Hepatocyte (in vitro differentiated cells): ENCODE results near the gene FAT4. TPM values are rescaled to one million over a fixed set of nuclear protein-coding genes. Genes with fewer than 3 reads are reported as not detected.

Source experiments
- DNase-seq: peaks from one replicate; pipeline ENCODE4 v3.0.0-alpha.2; 2016; ENCODE audit warnings: low spot score
- H2AFZ ChIP-seq: fragments of 200-600 bp; sonication (generic); 2 replicates; pipeline ENCODE4 v1.6.0; 2016; ENCODE audit warnings: antibody characterized with exemption, mild to moderate bottlenecking
- H3K27ac ChIP-seq: fragments of 200-600 bp; sonication (generic); 2 replicates; pipeline ENCODE4 v1.5.1; 2016; ENCODE audit warnings: mild to moderate bottlenecking
- H3K27me3 ChIP-seq: fragments of 200-600 bp; sonication (generic); 2 replicates; pipeline ENCODE4 v1.6.1; 2016
- H3K36me3 ChIP-seq: fragments of 200-600 bp; sonication (generic); replicated peaks from 2 replicates; pipeline ENCODE4 v1.5.1; 2016; ENCODE audit warnings: low read depth; ENCODE audit not compliant: insufficient read depth
- H3K4me1 ChIP-seq: fragments of 200-600 bp; sonication (generic); 2 replicates; pipeline ENCODE4 v1.5.1; 2016; ENCODE audit warnings: mild to moderate bottlenecking, moderate library complexity; ENCODE audit not compliant: insufficient read depth
- H3K4me2 ChIP-seq: fragments of 200-600 bp; sonication (generic); 2 replicates; pipeline ENCODE4 v1.6.0; 2016
- H3K4me3 ChIP-seq: fragments of 200-600 bp; sonication (generic); 2 replicates; pipeline ENCODE4 v1.5.1; 2016; ENCODE audit warnings: mild to moderate bottlenecking
- H3K79me2 ChIP-seq: fragments of 200-600 bp; sonication (generic); 2 replicates; pipeline ENCODE4 v1.6.0; 2017; ENCODE audit warnings: mild to moderate bottlenecking
- H3K9me2 ChIP-seq: fragments of 200-600 bp; sonication (generic); replicated peaks from 2 replicates; pipeline ENCODE4 v1.6.0; 2017; ENCODE audit warnings: mild to moderate bottlenecking; ENCODE audit not compliant: insufficient read depth
- H3K9me3 ChIP-seq: fragments of 200-600 bp; sonication (generic); 2 replicates; pipeline ENCODE4 v1.5.1; 2016; ENCODE audit warnings: low read depth, mild to moderate bottlenecking
- H4K20me1 ChIP-seq: fragments of 200-600 bp; sonication (generic); 2 replicates; pipeline ENCODE4 v1.6.0; 2016; ENCODE audit warnings: mild to moderate bottlenecking; ENCODE audit not compliant: insufficient read depth, poor library complexity, severe bottlenecking
- EZH2 ChIP-seq: fragments of 200-600 bp; sonication (generic); IDR thresholded peaks from 2 replicates; pipeline ENCODE4 v1.6.1; 2016; ENCODE audit warnings: antibody characterized with exemption, mild to moderate bottlenecking, borderline replicate concordance
- EZH2phosphoT487 ChIP-seq: fragments of 200-600 bp; sonication (generic); IDR thresholded peaks from one replicate; pipeline ENCODE4 v1.6.1; 2018; ENCODE audit warnings: antibody characterized with exemption, mild to moderate bottlenecking, low read depth, moderate library complexity; ENCODE audit not compliant: unreplicated experiment, severe bottlenecking
- WGBS: methylation state at CpG from one replicate; pipeline ENCODE4 v1.1.6; 2016; ENCODE audit warnings: low lambda C conversion rate; ENCODE audit errors: missing lambda C conversion rate; 5-methylcytosine and 5-hydroxymethylcytosine counted together
- polyA plus RNA-seq: library from polyadenylated mRNA; unstranded; fragments of >200 nt; fragmentation: Nextera tagmentation; extraction: Ambion mirVana; gene quantifications from 2 replicates; pipeline ENCODE4 v1.2.1, GENCODE V29; 2016
- total RNA-seq: library from RNA; depleted of rRNA; stranded (reverse); fragments of >200 nt; gene quantifications from 2 replicates; pipeline ENCODE4 v1.2.3, GENCODE V29; 2014
- TF ChIP-seq, protein P1 (sequence below): fragments of 200-600 bp; sonication (generic); IDR thresholded peaks from 2 replicates; pipeline ENCODE4 v1.5.1; 2016; ENCODE audit warnings: antibody characterized with exemption, mild to moderate bottlenecking; ENCODE audit not compliant: poor library complexity

The FAT4 gene
- total and polyA plus RNA-seq, 2 experiments from 2014 or later: 2.9 to 59.5 TPM

DNA sequence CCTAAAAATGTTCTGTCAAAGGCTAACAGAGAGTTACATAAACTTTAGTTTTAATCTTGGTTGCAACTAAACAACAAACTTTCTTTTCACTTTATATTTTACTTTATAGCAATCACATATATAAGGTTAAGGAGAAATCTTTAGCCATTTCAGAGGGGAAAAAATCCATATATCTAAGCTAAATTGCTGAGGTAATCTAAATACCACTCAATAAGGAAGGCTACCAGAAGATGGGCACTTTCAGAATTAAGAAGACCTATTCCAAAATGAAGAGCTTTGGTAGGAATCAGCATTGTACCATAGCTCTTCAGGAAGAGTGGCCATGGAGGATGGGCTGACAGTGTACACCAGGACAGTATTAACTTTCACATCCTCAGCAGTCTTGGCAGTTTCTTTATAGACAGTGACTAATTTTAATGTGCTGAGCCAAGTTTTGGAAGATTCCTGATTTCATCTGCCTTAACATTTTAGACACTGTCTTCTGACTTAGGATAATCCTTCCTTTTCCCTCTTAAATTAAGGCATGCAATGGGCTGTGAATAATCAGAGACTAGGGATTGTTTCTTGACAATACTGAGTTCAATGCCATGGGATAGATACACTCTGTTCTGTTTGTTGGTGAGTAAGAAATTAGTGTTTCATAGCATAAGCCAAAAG is 7.1 kb downstream of the FAT4 start:
- peaks cover 15% of the 10 kb centered on the region for H3K27me3 ChIP-seq
- no peaks in the 10 kb centered on the region for H3K9me2 ChIP-seq
- peak overlapping the region; percentile 25 for H3K4me3 ChIP-seq
- H3K9me3 ChIP-seq: no peaks in the 10 kb centered on the region
- DNase-seq: no peak
- no peaks in the 10 kb centered on the region for H3K4me1 ChIP-seq
- no peaks in the 10 kb centered on the region for H3K36me3 ChIP-seq
- peaks cover 58% of the 10 kb centered on the region for H4K20me1 ChIP-seq
- peaks cover 99% of the 10 kb centered on the region for H3K79me2 ChIP-seq
- peak overlapping the region; percentile 49 for H3K27ac ChIP-seq
- TF ChIP-seq EZH2 (no peak), EZH2phosphoT487 (no peak)
- TF ChIP-seq, protein P1, sequence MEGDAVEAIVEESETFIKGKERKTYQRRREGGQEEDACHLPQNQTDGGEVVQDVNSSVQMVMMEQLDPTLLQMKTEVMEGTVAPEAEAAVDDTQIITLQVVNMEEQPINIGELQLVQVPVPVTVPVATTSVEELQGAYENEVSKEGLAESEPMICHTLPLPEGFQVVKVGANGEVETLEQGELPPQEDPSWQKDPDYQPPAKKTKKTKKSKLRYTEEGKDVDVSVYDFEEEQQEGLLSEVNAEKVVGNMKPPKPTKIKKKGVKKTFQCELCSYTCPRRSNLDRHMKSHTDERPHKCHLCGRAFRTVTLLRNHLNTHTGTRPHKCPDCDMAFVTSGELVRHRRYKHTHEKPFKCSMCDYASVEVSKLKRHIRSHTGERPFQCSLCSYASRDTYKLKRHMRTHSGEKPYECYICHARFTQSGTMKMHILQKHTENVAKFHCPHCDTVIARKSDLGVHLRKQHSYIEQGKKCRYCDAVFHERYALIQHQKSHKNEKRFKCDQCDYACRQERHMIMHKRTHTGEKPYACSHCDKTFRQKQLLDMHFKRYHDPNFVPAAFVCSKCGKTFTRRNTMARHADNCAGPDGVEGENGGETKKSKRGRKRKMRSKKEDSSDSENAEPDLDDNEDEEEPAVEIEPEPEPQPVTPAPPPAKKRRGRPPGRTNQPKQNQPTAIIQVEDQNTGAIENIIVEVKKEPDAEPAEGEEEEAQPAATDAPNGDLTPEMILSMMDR: no peak
- H2AFZ ChIP-seq: no peak overlapping the region
- peak overlapping the region; percentile 90 for H3K4me2 ChIP-seq

DNA sequence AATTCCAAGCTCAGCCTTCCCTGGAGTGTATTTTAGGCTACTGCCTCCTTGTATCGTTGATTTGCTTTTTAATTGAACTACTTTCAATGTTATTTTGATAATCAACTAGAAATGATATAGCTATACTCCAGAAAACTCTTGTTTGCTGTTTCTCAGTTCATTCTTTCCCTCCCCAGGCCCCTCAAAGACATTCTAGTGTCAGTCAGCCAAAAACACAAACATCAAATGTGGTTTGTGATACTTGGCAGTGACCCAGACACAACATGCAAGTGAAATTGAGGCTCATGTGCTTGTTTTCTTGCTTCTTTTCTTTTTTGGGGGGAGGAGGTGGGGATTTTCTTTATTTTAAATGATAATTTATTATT is 7.6 kb downstream of the FAT4 start:
- no peak for DNase-seq
- WGBS: 52% methylated on average over 1 of the region's 1 CpG
- Histone ChIP-seq H3K4me3 (peak overlapping the region; percentile 25), H3K9me3 (no peaks in the 10 kb centered on the region), H4K20me1 (peaks cover 53% of the 10 kb centered on the region), H3K27ac (peak overlapping the region; percentile 49), H2AFZ (no peak overlapping the region), H3K36me3 (no peaks in the 10 kb centered on the region), H3K79me2 (peaks cover 98% of the 10 kb centered on the region), H3K9me2 (no peaks in the 10 kb centered on the region), H3K4me2 (peak overlapping the region; percentile 90), H3K4me1 (no peaks in the 10 kb centered on the region), H3K27me3 (peaks cover 12% of the 10 kb centered on the region)
- TF ChIP-seq, protein P1: no peak
- TF ChIP-seq EZH2phosphoT487: no peak
- TF ChIP-seq EZH2: no peak

- H3K4me2 ChIP-seq: peak overlapping the region; percentile 90
- TF ChIP-seq EZH2: no peak
- TF ChIP-seq EZH2phosphoT487: no peak
- TF ChIP-seq, protein P1: no peak
- no peak overlapping the region for H3K27ac ChIP-seq
- H3K9me2 ChIP-seq: no peaks in the 10 kb centered on the region
- no peak for DNase-seq
- H3K4me1 ChIP-seq: no peaks in the 10 kb centered on the region
- no peaks in the 10 kb centered on the region for H3K9me3 ChIP-seq
- peaks cover 95% of the 10 kb centered on the region for H3K79me2 ChIP-seq
- 25% methylated on average over 3 of the region's 3 CpGs for WGBS
- H4K20me1 ChIP-seq: peaks cover 47% of the 10 kb centered on the region
- no peak overlapping the region for H2AFZ ChIP-seq
- H3K27me3 ChIP-seq: peaks cover under 1% of the 10 kb centered on the region
- H3K36me3 ChIP-seq: no peaks in the 10 kb centered on the region
- peak overlapping the region; percentile 25 for H3K4me3 ChIP-seq
These were observed 8.9 kb downstream of the FAT4 start for GRCh38 chr4:125323654-125324053.

GRCh38 chr4:125325733-125326132 is 11.0 kb downstream of the FAT4 start:
- 82% methylated on average over 1 of the region's 1 CpG for WGBS
- Histone ChIP-seq H3K4me1 (no peaks in the 10 kb centered on the region), H2AFZ (no peak overlapping the region), H3K36me3 (no peaks in the 10 kb centered on the region), H3K4me3 (no peak overlapping the region), H3K9me2 (no peaks in the 10 kb centered on the region), H3K79me2 (peaks cover 93% of the 10 kb centered on the region), H3K27ac (no peak overlapping the region), H3K4me2 (peak overlapping the region; percentile 90), H3K9me3 (no peaks in the 10 kb centered on the region), H4K20me1 (peaks cover 40% of the 10 kb centered on the region), H3K27me3 (no peaks in the 10 kb centered on the region)
- TF ChIP-seq EZH2phosphoT487 (no peak), EZH2 (no peak)
- TF ChIP-seq, protein P1: no peak
- DNase-seq: no peak
